PC-9 (cell line): ENCODE data around the gene AGL.

ENCODE experiments used
- CTCF ChIP-seq: fragments of 200-600 bp; sonication (generic); conservative IDR thresholded peaks from 2 replicates; pipeline ENCODE4 v1.6.1; 2017; ENCODE audit warnings: mixed run types, antibody characterized with exemption, mild to moderate bottlenecking, moderate library complexity
- EZH2 ChIP-seq: fragments of 200-600 bp; sonication (generic); IDR thresholded peaks from 2 replicates; pipeline ENCODE4 v1.8.0; 2017; ENCODE audit warnings: antibody characterized with exemption, low read depth

- no peak for TF ChIP-seq CTCF
- no peak for TF ChIP-seq EZH2
Observed at GRCh38 chr1:99851850-99852454, 1.8 kb downstream of the AGL start.
